Stimulated activated CD4-positive, alpha-beta T cell treated with anti-CD3 and anti-CD28 coated beads, Interleukin-1b, Interleukin-23, amount 100 ng/mL, for 1 hour (primary cell): ENCODE results near the gene SLC35G3.
A peak's percentile ranks its signal among the peaks of the same experiment; 100 is the strongest.
"Not testable (repeated sequence)": the region's sequence is repeated elsewhere in the genome, so short reads cannot be mapped to it uniquely, and the experiment has no call there.

Source experiments
- DNase-seq, 2 donors: peaks; one replicate each; pipeline ENCODE4 v3.0.0-alpha.2; 2020; ENCODE audit warnings: low read depth in 2 of 2

Gene SLC35G3

GRCh38 chr17:35194001-35194400 lies at the start of gene SLC35G3:
Gene SLC35G3 (minus strand): TSS chr17:35194393. CDS start chr17:35194307, 86 bp downstream.
- not testable (repeated sequence) for DNase-seq

- no peak for DNase-seq
Measured at GRCh38 chr17:35243561-35244340, 49.6 kb upstream of the SLC35G3 start.

- DNase-seq = peak; percentile 86 to 90
Measured at GRCh38 chr17:35242805-35243560, 48.8 kb upstream of the SLC35G3 start, which contains the start of gene SLFN5. Gene SLFN5 (plus strand): TSS chr17:35243072. CDS start chr17:35258691, 15,619 bp downstream.

- DNase-seq = peak; percentile 46 to 63
Measured at GRCh38 chr17:35242158-35242804, 48.1 kb upstream of the SLC35G3 start.

- no peak for DNase-seq
Measured at GRCh38 chr17:35241520-35241919, 47.3 kb upstream of the SLC35G3 start.

- no peak for DNase-seq
Measured at GRCh38 chr17:35240861-35241260, 46.7 kb upstream of the SLC35G3 start.

- DNase-seq = no peak
Measured at GRCh38 chr17:35239823-35240222, 45.6 kb upstream of the SLC35G3 start.

GRCh38 chr17:35238821-35239220 lies 44.6 kb upstream of the SLC35G3 start:
- DNase-seq = no peak

GRCh38 chr17:35236821-35237220 lies 42.6 kb upstream of the SLC35G3 start:
- DNase-seq = no peak

GRCh38 chr17:35235917-35236316 lies 41.7 kb upstream of the SLC35G3 start:
- DNase-seq = no peak

- DNase-seq = no peak
Measured at GRCh38 chr17:35235289-35235688, 41.1 kb upstream of the SLC35G3 start.

- DNase-seq = not testable (repeated sequence)
Measured at GRCh38 chr17:35234315-35234714, 40.1 kb upstream of the SLC35G3 start.

- DNase-seq = no peak
Measured at GRCh38 chr17:35229638-35230037, 35.4 kb upstream of the SLC35G3 start.

GRCh38 chr17:35227546-35227945 lies 33.4 kb upstream of the SLC35G3 start:
- DNase-seq = no peak

- no peak for DNase-seq
Measured at GRCh38 chr17:35224436-35224835, 30.2 kb upstream of the SLC35G3 start.

GRCh38 chr17:35222452-35222851 lies 28.3 kb upstream of the SLC35G3 start:
- no peak for DNase-seq

GRCh38 chr17:35218915-35219314 lies 24.7 kb upstream of the SLC35G3 start:
- DNase-seq = no peak

GRCh38 chr17:35217107-35217506 lies 22.9 kb upstream of the SLC35G3 start:
- no peak for DNase-seq

GRCh38 chr17:35214631-35215273 lies 20.6 kb upstream of the SLC35G3 start:
- peak in 1 of 2 donors; percentile 10 for DNase-seq

GRCh38 chr17:35214192-35214591 lies 20.0 kb upstream of the SLC35G3 start:
- no peak for DNase-seq

- no peak for DNase-seq
Measured at GRCh38 chr17:35213412-35213940, 19.3 kb upstream of the SLC35G3 start.

- no peak for DNase-seq
Measured at GRCh38 chr17:35212668-35213067, 18.5 kb upstream of the SLC35G3 start.
